PC-9 (cell line): ENCODE results near the gene LIME1. TPM values are rescaled to one million over a fixed set of nuclear protein-coding genes. Genes with fewer than 3 reads are reported as not detected.

Experiments
- BruUV-seq: library from RNA; stranded (reverse); fragments of 400-500 nt; replicated peaks from 2 replicates; lab custom pipeline; 2021; lab: Mats Ljungman, UMichigan
- CTCF ChIA-PET: fragments of 300-600 bp; sonication (Branson Sonifier 250); formaldehyde crosslinking; loops from one replicate; lab custom pipeline; 2022; ENCODE audit warnings: antibody characterized with exemption; lab: Charles Lee
- POLR2A ChIA-PET: fragments of 300-600 bp; sonication (Branson Sonifier 250); formaldehyde crosslinking; loops from one replicate; lab custom pipeline; 2022; ENCODE audit warnings: antibody characterized with exemption; ENCODE audit not compliant: unreplicated experiment; lab: Charles Lee
- DNase-seq, 2 experiments: peaks; one replicate each; pipeline versions ENCODE4 v3.0.0 to v3.0.0-alpha.2; 2015 to 2022; ENCODE audit warnings: mixed read lengths in 1 of 2
- H2AFZ ChIP-seq: fragments of 200-600 bp; sonication (generic); 2 replicates; pipeline ENCODE4 v1.8.1; 2017; ENCODE audit warnings: antibody characterized with exemption
- H3F3A ChIP-seq: fragments of 200-600 bp; sonication (generic); 2 replicates; pipeline ENCODE4 v1.8.1; 2017; ENCODE audit warnings: antibody characterized with exemption, mild to moderate bottlenecking, low read depth; ENCODE audit not compliant: insufficient read depth
- H3K27ac ChIP-seq: fragments of 200-600 bp; sonication (generic); 2 replicates; pipeline ENCODE4 v1.6.1; 2016; ENCODE audit warnings: mixed run types
- H3K27me3 ChIP-seq: fragments of 200-600 bp; sonication (generic); 2 replicates; pipeline ENCODE4 v1.6.1; 2016; ENCODE audit warnings: low read depth, mixed run types; ENCODE audit not compliant: insufficient read depth
- H3K36me3 ChIP-seq: fragments of 200-600 bp; sonication (generic); 2 replicates; pipeline ENCODE4 v1.6.1; 2016; ENCODE audit warnings: low read depth, mixed run types
- H3K4me1 ChIP-seq: fragments of 200-600 bp; sonication (generic); replicated peaks from 2 replicates; pipeline ENCODE4 v1.6.1; 2016; ENCODE audit warnings: mixed run types; ENCODE audit not compliant: insufficient read depth
- H3K4me2 ChIP-seq: fragments of 200-600 bp; sonication (generic); 2 replicates; pipeline ENCODE4 v1.6.1; 2017; ENCODE audit warnings: mixed run types
- H3K4me3 ChIP-seq: fragments of 200-600 bp; sonication (generic); 2 replicates; pipeline ENCODE4 v1.6.1; 2016; ENCODE audit warnings: mixed run types
- H3K79me2 ChIP-seq: fragments of 200-600 bp; sonication (generic); 2 replicates; pipeline ENCODE4 v1.6.1; 2017; ENCODE audit warnings: low read depth, mixed run types
- H3K9me2 ChIP-seq: fragments of 200-600 bp; sonication (generic); 2 replicates; pipeline ENCODE4 v1.8.1; 2017; ENCODE audit warnings: mild to moderate bottlenecking; ENCODE audit not compliant: insufficient read depth
- H3K9me3 ChIP-seq: fragments of 200-600 bp; sonication (generic); 2 replicates; pipeline ENCODE4 v1.8.1; 2016; ENCODE audit warnings: low read depth; ENCODE audit not compliant: insufficient read depth
- H4K20me1 ChIP-seq: fragments of 200-600 bp; sonication (generic); 2 replicates; pipeline ENCODE4 v1.8.1; 2017; ENCODE audit not compliant: insufficient read depth
- CTCF ChIP-seq: fragments of 200-600 bp; sonication (generic); conservative IDR thresholded peaks from 2 replicates; pipeline ENCODE4 v1.6.1; 2017; ENCODE audit warnings: mixed run types, antibody characterized with exemption, mild to moderate bottlenecking, moderate library complexity
- EZH2 ChIP-seq: fragments of 200-600 bp; sonication (generic); IDR thresholded peaks from 2 replicates; pipeline ENCODE4 v1.8.0; 2017; ENCODE audit warnings: antibody characterized with exemption, low read depth
- intact Hi-C: fragments of 100-400 bp; cut with micrococcal nuclease; formaldehyde crosslinking; loops from one replicate; pipeline ENCODE4 v1.10.0; 2022; ENCODE audit not compliant: unreplicated experiment
- total RNA-seq: library from RNA; stranded (reverse); gene quantifications from 2 replicates; pipeline ENCODE4 v1.2.3, GENCODE V29; 2021

The LIME1 gene
- total RNA-seq, 1 experiment from 2014 or later = 18.7 TPM

- no peak overlapping the region for H3K4me3 ChIP-seq
- no peak overlapping the region for H3K4me2 ChIP-seq
- H4K20me1 ChIP-seq = 0 out of 2 replicates have a peak, but pooled peaks cover 5% of the 10 kb centered on the region
- DNase-seq = no peak
- TF ChIP-seq CTCF = no peak
- no peak for TF ChIP-seq EZH2
- ChIA-PET CTCF (no interaction called here), POLR2A (no interaction called here)
- no peak overlapping the region for H3K27ac ChIP-seq
- no peaks in the 10 kb centered on the region for H3K9me2 ChIP-seq
- H3K27me3 ChIP-seq = peaks cover 5% of the 10 kb centered on the region; the same call in 1 of the 2 replicates
- H3K9me3 ChIP-seq = no peaks in the 10 kb centered on the region
- no TSS peak for BruUV-seq
- H3K36me3 ChIP-seq = no peaks in the 10 kb centered on the region
- H3F3A ChIP-seq = peaks cover 12% of the 10 kb centered on the region; the same call in 1 of the 2 replicates
- no peaks in the 10 kb centered on the region for H3K79me2 ChIP-seq
- intact Hi-C loops = no loop called here
- no peak overlapping the region for H2AFZ ChIP-seq
- H3K4me1 ChIP-seq = no peaks in the 10 kb centered on the region
These were observed 17.5 kb downstream of the LIME1 start for GRCh38 chr20:63754008-63754407.

DNA sequence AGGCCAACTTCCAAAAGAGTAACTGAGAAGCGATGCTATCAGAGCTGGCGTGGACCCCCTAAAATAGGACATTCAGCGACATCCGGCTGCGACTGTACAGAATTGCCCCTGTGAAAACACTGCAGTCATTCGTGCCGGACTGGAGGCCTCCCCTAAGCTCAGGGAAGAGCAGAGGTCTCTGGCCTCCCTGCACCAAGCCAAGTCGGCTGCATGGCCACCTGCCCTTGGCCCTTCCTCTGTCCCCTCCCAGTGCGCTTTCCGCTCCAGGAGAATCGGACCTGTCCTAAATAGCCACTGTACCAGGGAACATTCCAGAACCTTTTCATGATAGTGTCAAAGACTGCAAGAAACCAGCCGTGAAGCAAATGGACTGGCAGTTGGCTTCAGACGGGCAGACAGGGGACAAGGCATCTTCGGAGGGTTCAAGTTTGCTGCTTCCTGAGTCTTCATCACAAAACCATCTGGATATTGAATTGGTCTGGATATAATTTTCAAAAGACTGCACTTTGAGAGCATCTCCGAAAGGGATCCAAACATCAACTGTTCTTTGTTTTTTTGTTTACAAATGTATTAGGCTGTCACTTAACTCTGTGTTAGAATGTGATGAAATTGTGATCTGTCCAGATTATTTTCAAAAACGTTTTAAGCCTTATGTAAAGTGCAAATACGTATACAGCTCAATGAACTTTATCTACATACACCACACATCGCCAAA is 19.6 kb downstream of the LIME1 start:
- no peak for TF ChIP-seq CTCF
- no peak for TF ChIP-seq EZH2
- intact Hi-C loops = no loop called here
- Histone ChIP-seq H3K4me3 (no peak overlapping the region), H4K20me1 (no peaks in the 10 kb centered on the region), H3K4me2 (no peak overlapping the region), H3F3A (peaks cover 6% of the 10 kb centered on the region; the same call in 1 of the 2 replicates), H3K9me2 (no peaks in the 10 kb centered on the region), H3K27me3 (peaks cover 5% of the 10 kb centered on the region; the same call in 1 of the 2 replicates), H3K79me2 (no peaks in the 10 kb centered on the region), H3K4me1 (no peaks in the 10 kb centered on the region), H2AFZ (no peak overlapping the region), H3K9me3 (no peaks in the 10 kb centered on the region), H3K36me3 (no peaks in the 10 kb centered on the region), H3K27ac (no peak overlapping the region)
- ChIA-PET POLR2A (no interaction called here), CTCF (no interaction called here)
- DNase-seq = no peak
- BruUV-seq = no TSS peak

GRCh38 chr20:63756648-63756991 is 20.2 kb downstream of the LIME1 start:
- POLR2A ChIA-PET = no interaction called here
- no peaks in the 10 kb centered on the region for H3K9me3 ChIP-seq
- no peak overlapping the region for H3K27ac ChIP-seq
- no peaks in the 10 kb centered on the region for H3K79me2 ChIP-seq
- H4K20me1 ChIP-seq = no peaks in the 10 kb centered on the region
- DNase-seq = no peak
- no peaks in the 10 kb centered on the region for H3K36me3 ChIP-seq
- TF ChIP-seq CTCF = no peak
- TF ChIP-seq EZH2 = no peak
- BruUV-seq = no TSS peak
- peaks cover 5% of the 10 kb centered on the region; the same call in 1 of the 2 replicates for H3K27me3 ChIP-seq
- intact Hi-C loops = no loop called here
- H2AFZ ChIP-seq = no peak overlapping the region
- H3F3A ChIP-seq = peaks cover 4% of the 10 kb centered on the region; the same call in 1 of the 2 replicates
- no peaks in the 10 kb centered on the region for H3K4me1 ChIP-seq
- H3K4me2 ChIP-seq = no peak overlapping the region
- H3K9me2 ChIP-seq = no peaks in the 10 kb centered on the region
- H3K4me3 ChIP-seq = no peak overlapping the region
- CTCF ChIA-PET = no interaction called here
